MG63 (cell line): ENCODE data around the gene DPF3. TPM values are rescaled to one million over a fixed set of nuclear protein-coding genes. Genes with fewer than 3 reads are reported as not detected.

ENCODE experiments used
- DNase-seq: peaks from one replicate; pipeline ENCODE4 v3.0.0-alpha.2; 2020
- H3K27me3 ChIP-seq: fragments of 250-450 bp; sonication (Bioruptor Pico); 2 replicates; pipeline ENCODE4 v1.5.1; 2020; ENCODE audit warnings: mild to moderate bottlenecking, moderate library complexity
- H3K36me3 ChIP-seq: fragments of 250-450 bp; sonication (Bioruptor Pico); 2 replicates; pipeline ENCODE4 v1.5.1; 2020; ENCODE audit warnings: mild to moderate bottlenecking, moderate library complexity
- H3K4me3 ChIP-seq: fragments of 250-450 bp; sonication (Bioruptor Pico); 2 replicates; pipeline ENCODE4 v1.5.1; 2020; ENCODE audit warnings: mild to moderate bottlenecking, moderate library complexity
- H3K9me3 ChIP-seq: fragments of 250-450 bp; sonication (Bioruptor Pico); 2 replicates; pipeline ENCODE4 v1.5.1; 2020; ENCODE audit warnings: mild to moderate bottlenecking, moderate library complexity
- total RNA-seq: library from RNA; depleted of rRNA; stranded (reverse); fragments of >200 nt; shearing (Covaris generic); gene quantifications from 2 replicates; pipeline ENCODE4 v1.2.3, GENCODE V29; 2014; ENCODE audit warnings: low replicate concordance

Gene DPF3
- total RNA-seq, 1 experiment from 2014 or later = 2.3 TPM

- no peak for DNase-seq
- Histone ChIP-seq H3K4me3 (no peak overlapping the region), H3K9me3 (no peaks in the 10 kb centered on the region), H3K27me3 (no peaks in the 10 kb centered on the region), H3K36me3 (no peaks in the 10 kb centered on the region)
These were observed 57.8 kb downstream of the DPF3 start for GRCh38 chr14:72836085-72836484.

- no peaks in the 10 kb centered on the region for H3K9me3 ChIP-seq
- H3K36me3 ChIP-seq = no peaks in the 10 kb centered on the region
- H3K4me3 ChIP-seq = no peak overlapping the region
- DNase-seq = no peak
- H3K27me3 ChIP-seq = no peaks in the 10 kb centered on the region
These were observed 60.7 kb downstream of the DPF3 start for GRCh38 chr14:72833174-72833573.

- Histone ChIP-seq H3K36me3 (no peaks in the 10 kb centered on the region), H3K9me3 (no peaks in the 10 kb centered on the region), H3K27me3 (no peaks in the 10 kb centered on the region), H3K4me3 (no peak overlapping the region)
- no peak for DNase-seq
These were observed 62.9 kb downstream of the DPF3 start for GRCh38 chr14:72830786-72831594.

GRCh38 chr14:72830356-72830755 lies 63.5 kb downstream of the DPF3 start:
- DNase-seq = no peak
- no peak overlapping the region for H3K4me3 ChIP-seq
- no peaks in the 10 kb centered on the region for H3K27me3 ChIP-seq
- no peaks in the 10 kb centered on the region for H3K36me3 ChIP-seq
- H3K9me3 ChIP-seq = no peaks in the 10 kb centered on the region

- H3K9me3 ChIP-seq = no peaks in the 10 kb centered on the region
- H3K4me3 ChIP-seq = no peak overlapping the region
- no peaks in the 10 kb centered on the region for H3K27me3 ChIP-seq
- no peak for DNase-seq
- no peaks in the 10 kb centered on the region for H3K36me3 ChIP-seq
These were observed 65.3 kb downstream of the DPF3 start for GRCh38 chr14:72828604-72829003.

GRCh38 chr14:72826039-72826438 lies 67.9 kb downstream of the DPF3 start:
- no peak overlapping the region for H3K4me3 ChIP-seq
- H3K9me3 ChIP-seq = no peaks in the 10 kb centered on the region
- DNase-seq = no peak
- H3K36me3 ChIP-seq = no peaks in the 10 kb centered on the region
- no peaks in the 10 kb centered on the region for H3K27me3 ChIP-seq

- no peak for DNase-seq
- H3K4me3 ChIP-seq = no peak overlapping the region
- no peaks in the 10 kb centered on the region for H3K9me3 ChIP-seq
- no peaks in the 10 kb centered on the region for H3K27me3 ChIP-seq
- H3K36me3 ChIP-seq = no peaks in the 10 kb centered on the region
These were observed 68.4 kb downstream of the DPF3 start for GRCh38 chr14:72825486-72825885.

GRCh38 chr14:72824051-72824450 lies 69.8 kb downstream of the DPF3 start:
- Histone ChIP-seq H3K36me3 (no peaks in the 10 kb centered on the region), H3K4me3 (no peak overlapping the region), H3K27me3 (no peaks in the 10 kb centered on the region), H3K9me3 (no peaks in the 10 kb centered on the region)
- no peak for DNase-seq

- no peak for DNase-seq
- Histone ChIP-seq H3K27me3 (no peaks in the 10 kb centered on the region), H3K36me3 (no peaks in the 10 kb centered on the region), H3K9me3 (no peaks in the 10 kb centered on the region), H3K4me3 (no peak overlapping the region)
These were observed 70.8 kb downstream of the DPF3 start for GRCh38 chr14:72822946-72823611.

GRCh38 chr14:72818998-72819397 lies 74.9 kb downstream of the DPF3 start:
- DNase-seq = no peak
- no peaks in the 10 kb centered on the region for H3K36me3 ChIP-seq
- H3K27me3 ChIP-seq = no peaks in the 10 kb centered on the region
- H3K4me3 ChIP-seq = no peak overlapping the region
- no peaks in the 10 kb centered on the region for H3K9me3 ChIP-seq

GRCh38 chr14:72816287-72816686 lies 77.6 kb downstream of the DPF3 start:
- Histone ChIP-seq H3K4me3 (no peak overlapping the region), H3K27me3 (no peaks in the 10 kb centered on the region), H3K9me3 (no peaks in the 10 kb centered on the region), H3K36me3 (no peaks in the 10 kb centered on the region)
- no peak for DNase-seq

GRCh38 chr14:72815430-72815829 lies 78.5 kb downstream of the DPF3 start:
- H3K9me3 ChIP-seq = no peaks in the 10 kb centered on the region
- DNase-seq = no peak
- H3K4me3 ChIP-seq = no peak overlapping the region
- no peaks in the 10 kb centered on the region for H3K27me3 ChIP-seq
- H3K36me3 ChIP-seq = no peaks in the 10 kb centered on the region

GRCh38 chr14:72812292-72812851 lies 81.5 kb downstream of the DPF3 start:
- no peak overlapping the region for H3K4me3 ChIP-seq
- H3K9me3 ChIP-seq = no peaks in the 10 kb centered on the region
- H3K27me3 ChIP-seq = no peaks in the 10 kb centered on the region
- H3K36me3 ChIP-seq = peaks cover 2% of the 10 kb centered on the region; the same call in 1 of the 2 replicates
- peak; percentile 73 for DNase-seq

GRCh38 chr14:72810201-72810600 lies 83.7 kb downstream of the DPF3 start:
- Histone ChIP-seq H3K27me3 (no peaks in the 10 kb centered on the region), H3K4me3 (no peak overlapping the region), H3K9me3 (no peaks in the 10 kb centered on the region), H3K36me3 (peaks cover 2% of the 10 kb centered on the region; the same call in 1 of the 2 replicates)
- no peak for DNase-seq

- Histone ChIP-seq H3K36me3 (peaks cover 2% of the 10 kb centered on the region; the same call in 1 of the 2 replicates), H3K4me3 (no peak overlapping the region), H3K9me3 (no peaks in the 10 kb centered on the region), H3K27me3 (no peaks in the 10 kb centered on the region)
- DNase-seq = no peak
These were observed 84.8 kb downstream of the DPF3 start for GRCh38 chr14:72809063-72809462.

- Histone ChIP-seq H3K9me3 (no peaks in the 10 kb centered on the region), H3K27me3 (no peaks in the 10 kb centered on the region), H3K36me3 (peaks cover 5% of the 10 kb centered on the region), H3K4me3 (no peak overlapping the region)
- DNase-seq = peak; percentile 69
These were observed 85.3 kb downstream of the DPF3 start for GRCh38 chr14:72808564-72808963.

- no peaks in the 10 kb centered on the region for H3K27me3 ChIP-seq
- no peaks in the 10 kb centered on the region for H3K9me3 ChIP-seq
- peaks cover 3% of the 10 kb centered on the region for H3K36me3 ChIP-seq
- no peak overlapping the region for H3K4me3 ChIP-seq
- DNase-seq = no peak
These were observed 91.3 kb downstream of the DPF3 start for GRCh38 chr14:72802588-72802946.
